Raji (cell line): Measurements from ENCODE around the gene NME9.

Experiments
- POLR2A ChIP-seq: IDR thresholded peaks from 2 replicates; pipeline ENCODE4 v1.6.1; 2011; ENCODE audit warnings: low read depth, low read length, control low read depth; ENCODE audit not compliant: insufficient read depth

Gene NME9

GRCh38 chr3:138351151-138351550, 21.5 kb upstream of the NME9 start:
- TF ChIP-seq POLR2A, result no peak

- TF ChIP-seq POLR2A, result no peak
Observed at GRCh38 chr3:138349926-138350665, 20.4 kb upstream of the NME9 start.

- no peak for TF ChIP-seq POLR2A
Observed at GRCh38 chr3:138348754-138349739, 19.4 kb upstream of the NME9 start.

GRCh38 chr3:138347960-138348753, 18.5 kb upstream of the NME9 start, which contains the start of gene MRAS:
TSS of gene MRAS (plus strand) at chr3:138348579. CDS start at chr3:138372884, 24,305 bp downstream.
- no peak for TF ChIP-seq POLR2A

GRCh38 chr3:138344754-138345153, 15.1 kb upstream of the NME9 start:
- no peak for TF ChIP-seq POLR2A

GRCh38 chr3:138340511-138340910, 10.9 kb upstream of the NME9 start:
- no peak for TF ChIP-seq POLR2A

GRCh38 chr3:138338811-138339210, 9.2 kb upstream of the NME9 start:
- no peak for TF ChIP-seq POLR2A

GRCh38 chr3:138338244-138338643, 8.6 kb upstream of the NME9 start:
- TF ChIP-seq POLR2A, result no peak

- TF ChIP-seq POLR2A, result no peak
Observed at GRCh38 chr3:138336454-138336999, 6.9 kb upstream of the NME9 start.

GRCh38 chr3:138334608-138335007, 5.0 kb upstream of the NME9 start:
- no peak for TF ChIP-seq POLR2A

GRCh38 chr3:138332472-138333073, 2.9 kb upstream of the NME9 start:
- TF ChIP-seq POLR2A, result no peak

- no peak for TF ChIP-seq POLR2A
Observed at GRCh38 chr3:138331143-138331894, 1.7 kb upstream of the NME9 start.

- no peak for TF ChIP-seq POLR2A
Observed at GRCh38 chr3:138329984-138330293, 288 bp upstream of the NME9 start.

- TF ChIP-seq POLR2A, result no peak
Observed at GRCh38 chr3:138328341-138328740, 1.3 kb downstream of the NME9 start.
